RWPE2 (cell line): ENCODE results near the gene TKFC.

Source experiments
- ATAC-seq: fragments of 200-7000 bp; cut with Tn5 transposase; 3 replicates; pipeline ENCODE4 v1.9.1; 2021; ENCODE audit warnings: low read depth
- DNase-seq: peaks from one replicate; pipeline ENCODE4 v3.0.0-alpha.2; 2020; ENCODE audit warnings: low spot score
- H3K27ac ChIP-seq: fragments of 450-650 bp; 2 replicates; pipeline ENCODE4 v1.5.1; 2017; ENCODE audit warnings: mild to moderate bottlenecking; ENCODE audit not compliant: poor library complexity, severe bottlenecking
- H3K27me3 ChIP-seq: fragments of 250-450 bp; sonication (Bioruptor Pico); 2 replicates; pipeline ENCODE4 v1.5.1; 2021; ENCODE audit warnings: mild to moderate bottlenecking, moderate library complexity; ENCODE audit not compliant: insufficient read depth, poor library complexity, severe bottlenecking
- H3K36me3 ChIP-seq: fragments of 250-450 bp; sonication (Bioruptor Pico); 2 replicates; pipeline ENCODE4 v1.5.1; 2020; ENCODE audit warnings: low read depth, mild to moderate bottlenecking, moderate library complexity
- H3K4me1 ChIP-seq: fragments of 250-450 bp; sonication (Bioruptor Pico); 2 replicates; pipeline ENCODE4 v1.5.1; 2021; ENCODE audit warnings: mild to moderate bottlenecking, moderate library complexity; ENCODE audit not compliant: insufficient read depth, poor library complexity, severe bottlenecking
- H3K4me3 ChIP-seq: fragments of 250-450 bp; sonication (Bioruptor Pico); 2 replicates; pipeline ENCODE4 v1.5.1; 2021; ENCODE audit warnings: mild to moderate bottlenecking, moderate library complexity; ENCODE audit not compliant: severe bottlenecking
- H3K9me3 ChIP-seq: fragments of 250-450 bp; sonication (Bioruptor Pico); 2 replicates; pipeline ENCODE4 v1.5.1; 2021; ENCODE audit warnings: mild to moderate bottlenecking, moderate library complexity; ENCODE audit not compliant: severe bottlenecking
- CTCF ChIP-seq: fragments of 450-650 bp; IDR thresholded peaks from one replicate; pipeline ENCODE4 v1.5.1; 2017; ENCODE audit warnings: mild to moderate bottlenecking, moderate library complexity; ENCODE audit not compliant: poor library complexity, severe bottlenecking

The TKFC gene

GRCh38 chr11:61349189-61349751 lies 16.2 kb downstream of the TKFC start:
- Histone ChIP-seq H3K27me3 (no peaks in the 10 kb centered on the region), H3K27ac (no peak overlapping the region), H3K4me3 (no peak overlapping the region), H3K9me3 (no peaks in the 10 kb centered on the region), H3K36me3 (peaks cover 18% of the 10 kb centered on the region), H3K4me1 (peaks cover 5% of the 10 kb centered on the region)
- no peak for TF ChIP-seq CTCF
- DNase-seq, result no peak
- ATAC-seq, result peak; percentile 40; the same call in 2 of the 3 replicates

GRCh38 chr11:61349916-61350315 lies 16.9 kb downstream of the TKFC start:
- Histone ChIP-seq H3K4me1 (peaks cover 5% of the 10 kb centered on the region), H3K36me3 (peaks cover 18% of the 10 kb centered on the region), H3K4me3 (no peak overlapping the region), H3K27me3 (no peaks in the 10 kb centered on the region), H3K9me3 (no peaks in the 10 kb centered on the region), H3K27ac (no peak overlapping the region)
- DNase-seq (no peak), ATAC-seq (no peak)
- no peak for TF ChIP-seq CTCF

- ATAC-seq (no peak), DNase-seq (no peak)
- Histone ChIP-seq H3K27ac (no peak overlapping the region), H3K4me3 (no peak overlapping the region), H3K36me3 (peaks cover 18% of the 10 kb centered on the region), H3K9me3 (no peaks in the 10 kb centered on the region), H3K27me3 (no peaks in the 10 kb centered on the region), H3K4me1 (peaks cover 5% of the 10 kb centered on the region)
- TF ChIP-seq CTCF, result no peak
These were observed 17.3 kb downstream of the TKFC start for GRCh38 chr11:61350336-61350735.

- no peak overlapping the region for H3K27ac ChIP-seq
- no peaks in the 10 kb centered on the region for H3K9me3 ChIP-seq
- no peak for DNase-seq
- H3K36me3 ChIP-seq, result peaks cover 18% of the 10 kb centered on the region
- peaks cover 5% of the 10 kb centered on the region for H3K4me1 ChIP-seq
- no peak for ATAC-seq
- no peaks in the 10 kb centered on the region for H3K27me3 ChIP-seq
- no peak for TF ChIP-seq CTCF
- H3K4me3 ChIP-seq, result no peak overlapping the region
These were observed 17.8 kb downstream of the TKFC start for GRCh38 chr11:61350803-61351202.

- peaks cover 18% of the 10 kb centered on the region for H3K36me3 ChIP-seq
- DNase-seq (no peak), ATAC-seq (no peak)
These were observed 19.0 kb downstream of the TKFC start for GRCh38 chr11:61352038-61352437.

More at GRCh38 chr11:61352038-61352437, 19.0 kb downstream of the TKFC start:
- no peak for TF ChIP-seq CTCF
- H3K4me1 ChIP-seq, result peaks cover 5% of the 10 kb centered on the region
- no peak overlapping the region for H3K4me3 ChIP-seq
- no peaks in the 10 kb centered on the region for H3K27me3 ChIP-seq
- no peak overlapping the region for H3K27ac ChIP-seq
- H3K9me3 ChIP-seq, result no peaks in the 10 kb centered on the region
